B cell (primary cell): ENCODE data around the gene DLL1. TPM values are rescaled to one million over a fixed set of nuclear protein-coding genes. Genes with fewer than 3 reads are reported as not detected.

Experiments
- ATAC-seq: fragments of 200-7000 bp; cut with Tn5 transposase; one replicate; pipeline ENCODE4 v1.10.0; 2021; ENCODE audit warnings: low read depth, mild to moderate bottlenecking, moderate number of reproducible peaks, moderate library complexity
- CTCF ChIA-PET: fragments of 350-600 bp; sonication (Branson Sonifier 250); formaldehyde crosslinking; loops from one replicate; lab custom pipeline; 2021; ENCODE audit warnings: antibody characterized with exemption, inconsistent platforms; lab: Charles Lee
- POLR2A ChIA-PET: fragments of 350-600 bp; sonication (Branson Sonifier 250); formaldehyde crosslinking; loops from one replicate; lab custom pipeline; 2021; ENCODE audit warnings: antibody characterized with exemption; lab: Charles Lee
- DNase-seq: peaks from one replicate; pipeline ENCODE4 v3.0.0; 2013
- H2AFZ ChIP-seq: 2 replicates; pipeline ENCODE4 v1.6.1; 2012; ENCODE audit warnings: mild to moderate bottlenecking, low read depth, low read length; ENCODE audit not compliant: insufficient read depth, poor library complexity, severe bottlenecking
- H3K27ac ChIP-seq, 2 donors: 1 replicate in 1 of 2; 2 replicates in 1 of 2; pipeline ENCODE4 v1.5.1; 2012 to 2013; ENCODE audit warnings: low read length in 2 of 2, mild to moderate bottlenecking in 2 of 2, moderate library complexity in 1 of 2
- H3K27me3 ChIP-seq, 4 experiments: fragments of 200-600 bp in 1 of 4; sonication (generic) in 1 of 4; replicated peaks in 1 of 4; 1 replicate in 2 of 4; 2 replicates in 2 of 4; pipeline versions ENCODE4 v1.6.1 to v1.7.0; 2013 to 2016; ENCODE audit warnings: low read length in 3 of 4, mild to moderate bottlenecking in 2 of 4, mixed read lengths in 1 of 4, moderate library complexity in 1 of 4; ENCODE audit not compliant: insufficient read depth in 4 of 4, control insufficient read depth in 3 of 4; ENCODE audit errors: control extremely low read depth in 1 of 4
- H3K36me3 ChIP-seq, 2 experiments: replicated peaks in 1 of 2; 1 replicate in 1 of 2; 2 replicates in 1 of 2; pipeline versions ENCODE4 v1.6.1 to v1.7.1; 2013; ENCODE audit warnings: low read length in 1 of 2; ENCODE audit not compliant: insufficient read depth in 2 of 2, control insufficient read depth in 1 of 2; ENCODE audit errors: control extremely low read depth in 1 of 2, extremely low read depth in 1 of 2
- H3K4me1 ChIP-seq, 2 donors: fragments of 200-600 bp in 1 of 2; sonication (generic) in 1 of 2; 1 replicate in 1 of 2; 2 replicates in 1 of 2; pipeline versions ENCODE4 v1.5.1 to v1.6.1; 2013 to 2017; ENCODE audit warnings: low read length in 2 of 2; ENCODE audit not compliant: control insufficient read depth in 2 of 2, insufficient read depth in 2 of 2
- H3K4me2 ChIP-seq: replicated peaks from 2 replicates; pipeline ENCODE3; 2012; ENCODE audit warnings: mild to moderate bottlenecking, low read depth, low read length; ENCODE audit not compliant: poor library complexity, severe bottlenecking
- H3K4me3 ChIP-seq, 5 experiments: fragments of 200-600 bp in 1 of 5; sonication (generic) in 1 of 5; 1 replicate in 3 of 5; 2 replicates in 2 of 5; pipeline versions ENCODE4 v1.5.1 to v1.7.0; 2011 to 2016; ENCODE audit warnings: low read length in 4 of 5, mild to moderate bottlenecking in 4 of 5, low read depth in 2 of 5, control low read depth in 1 of 5, moderate library complexity in 1 of 5; ENCODE audit not compliant: insufficient read depth in 1 of 5; ENCODE audit errors: control extremely low read depth in 1 of 5, extremely low read depth in 1 of 5
- H3K79me2 ChIP-seq: fragments of 200-600 bp; sonication (generic); one replicate; pipeline ENCODE4 v1.6.0; 2016; ENCODE audit warnings: low read length; ENCODE audit not compliant: control insufficient read depth, insufficient read depth
- H3K9ac ChIP-seq: fragments of 200-600 bp; sonication (generic); 2 replicates; pipeline ENCODE4 v1.6.1; 2017; ENCODE audit warnings: mild to moderate bottlenecking, low read length, moderate library complexity
- H3K9me3 ChIP-seq, 3 donors: one replicate each; pipeline versions ENCODE4 v1.6.1 to v1.7.1; 2013; ENCODE audit warnings: low read length in 2 of 3; ENCODE audit not compliant: control insufficient read depth in 2 of 3, insufficient read depth in 1 of 3; ENCODE audit errors: control extremely low read depth in 1 of 3
- H4K20me1 ChIP-seq: 2 replicates; pipeline ENCODE4 v1.6.0; 2012; ENCODE audit warnings: mild to moderate bottlenecking, low read length; ENCODE audit not compliant: insufficient read depth, control insufficient read depth, poor library complexity, severe bottlenecking
- H3K27ac Mint-ChIP-seq: one replicate; pipeline ENCODE4 v1.8.0; 2021; ENCODE audit warnings: mixed read lengths
- H3K27me3 Mint-ChIP-seq: one replicate; pipeline ENCODE4 v1.8.0; 2021; ENCODE audit warnings: mixed read lengths
- H3K4me1 Mint-ChIP-seq: one replicate; pipeline ENCODE4 v1.8.0; 2021; ENCODE audit warnings: mixed read lengths
- H3K4me3 Mint-ChIP-seq: one replicate; pipeline ENCODE4 v1.8.0; 2021; ENCODE audit warnings: mixed read lengths
- H3K9me3 Mint-ChIP-seq: one replicate; pipeline ENCODE4 v1.8.0; 2022; ENCODE audit warnings: mixed read lengths; ENCODE audit not compliant: insufficient read depth
- EZH2 ChIP-seq: IDR thresholded peaks from 2 replicates; pipeline ENCODE4 v1.6.1; 2012; ENCODE audit warnings: borderline replicate concordance, low read depth, mild to moderate bottlenecking, moderate library complexity, low read length; ENCODE audit not compliant: insufficient read depth, poor library complexity, severe bottlenecking
- WGBS: methylation state at CpG from one replicate; pipeline ENCODE4 v1.1.5; 2013; ENCODE audit warnings: missing lambda C conversion rate; ENCODE audit not compliant: insufficient coverage; 5-methylcytosine and 5-hydroxymethylcytosine counted together
- intact Hi-C: fragments of 100-400 bp; cut with micrococcal nuclease; formaldehyde crosslinking; loops from one replicate; pipeline ENCODE4 v1.10.0; 2022
- polyA plus RNA-seq: library from polyadenylated mRNA; depleted of rRNA; stranded (reverse); fragments of >200 nt; gene quantifications from 2 replicates; pipeline ENCODE4 v1.2.3, GENCODE V29; 2012
- total RNA-seq, 2 donors: library from RNA; stranded (reverse); fragments of 120-200 nt in 1 of 2; gene quantifications; 1 replicate in 1 of 2; 2 replicates in 1 of 2; pipeline versions ENCODE4 v1.2.3 to v1.2.4, GENCODE V29; 2013 to 2022
- TF ChIP-seq, protein P1 (sequence below): fragments of 200-600 bp; IDR thresholded peaks from one replicate; pipeline ENCODE4 v1.8.0; 2022; ENCODE audit warnings: antibody characterized with exemption, mild to moderate bottlenecking

The DLL1 gene
- total and polyA plus RNA-seq, 2 donors (not counting 1 experiment from before 2014, with no cell fraction given), result 1.6 to 6.8 TPM

GRCh38 chr6:170273681-170274080 lies 17.2 kb downstream of the DLL1 start:
- no peak overlapping the region for H2AFZ ChIP-seq
- H3K4me1 Mint-ChIP-seq, result peaks cover 28% of the 10 kb centered on the region
- ChIA-PET CTCF (no interaction called here), POLR2A (no interaction called here)
- no peak overlapping the region for H3K27ac ChIP-seq
- DNase-seq (no peak), ATAC-seq (no peak)
- H3K36me3 ChIP-seq, result no peaks in the 10 kb centered on the region
- no peak overlapping the region for H3K9ac ChIP-seq
- TF ChIP-seq EZH2, result no peak
- TF ChIP-seq, protein P1, sequence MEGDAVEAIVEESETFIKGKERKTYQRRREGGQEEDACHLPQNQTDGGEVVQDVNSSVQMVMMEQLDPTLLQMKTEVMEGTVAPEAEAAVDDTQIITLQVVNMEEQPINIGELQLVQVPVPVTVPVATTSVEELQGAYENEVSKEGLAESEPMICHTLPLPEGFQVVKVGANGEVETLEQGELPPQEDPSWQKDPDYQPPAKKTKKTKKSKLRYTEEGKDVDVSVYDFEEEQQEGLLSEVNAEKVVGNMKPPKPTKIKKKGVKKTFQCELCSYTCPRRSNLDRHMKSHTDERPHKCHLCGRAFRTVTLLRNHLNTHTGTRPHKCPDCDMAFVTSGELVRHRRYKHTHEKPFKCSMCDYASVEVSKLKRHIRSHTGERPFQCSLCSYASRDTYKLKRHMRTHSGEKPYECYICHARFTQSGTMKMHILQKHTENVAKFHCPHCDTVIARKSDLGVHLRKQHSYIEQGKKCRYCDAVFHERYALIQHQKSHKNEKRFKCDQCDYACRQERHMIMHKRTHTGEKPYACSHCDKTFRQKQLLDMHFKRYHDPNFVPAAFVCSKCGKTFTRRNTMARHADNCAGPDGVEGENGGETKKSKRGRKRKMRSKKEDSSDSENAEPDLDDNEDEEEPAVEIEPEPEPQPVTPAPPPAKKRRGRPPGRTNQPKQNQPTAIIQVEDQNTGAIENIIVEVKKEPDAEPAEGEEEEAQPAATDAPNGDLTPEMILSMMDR, result no peak
- whole genome bisulfite sequencing, result 91% methylated on average over 5 of the region's 7 CpGs
- peaks cover 0 to 28% (median 0%) of the 10 kb centered on the region in 3 donors for H3K9me3 ChIP-seq
- H3K4me2 ChIP-seq, result no peak overlapping the region
- H3K4me1 ChIP-seq, result peaks cover 18 to 26% of the 10 kb centered on the region in 2 donors
- H3K4me3 ChIP-seq, result no peak overlapping the region
- no peaks in the 10 kb centered on the region for H3K79me2 ChIP-seq
- H3K27me3 Mint-ChIP-seq, result no peaks in the 10 kb centered on the region
- H3K27me3 ChIP-seq, result no peaks in the 10 kb centered on the region
- peak overlapping the region; percentile 93 for H3K4me3 Mint-ChIP-seq
- no peaks in the 10 kb centered on the region for H4K20me1 ChIP-seq
- H3K9me3 Mint-ChIP-seq, result no peaks in the 10 kb centered on the region
- H3K27ac Mint-ChIP-seq, result no peak overlapping the region
- intact Hi-C loops, result no loop called here

- Mint-ChIP-seq H3K27ac (no peak overlapping the region), H3K9me3 (no peaks in the 10 kb centered on the region), H3K4me1 (peaks cover 23% of the 10 kb centered on the region), H3K4me3 (peak overlapping the region; percentile 93), H3K27me3 (no peaks in the 10 kb centered on the region)
- DNase-seq, result no peak
- Histone ChIP-seq H3K79me2 (no peaks in the 10 kb centered on the region), H2AFZ (no peak overlapping the region), H3K9me3 (peaks cover 0 to 28% (median 0%) of the 10 kb centered on the region in 3 donors), H3K9ac (no peak overlapping the region), H3K27ac (no peak overlapping the region), H3K4me2 (no peak overlapping the region), H3K27me3 (no peaks in the 10 kb centered on the region), H3K36me3 (no peaks in the 10 kb centered on the region), H3K4me3 (no peak overlapping the region), H3K4me1 (peaks cover 13 to 21% of the 10 kb centered on the region in 2 donors), H4K20me1 (no peaks in the 10 kb centered on the region)
- TF ChIP-seq, protein P1, result no peak
- no peak for TF ChIP-seq EZH2
- 97% methylated on average over 23 of the region's 23 CpGs for WGBS
- no peak for ATAC-seq
- CTCF ChIA-PET, result no interaction called here
- intact Hi-C loops, result no loop called here
- POLR2A ChIA-PET, result no interaction called here
Measured at GRCh38 chr6:170273191-170273590, 17.7 kb downstream of the DLL1 start.
